IgD-negative memory B cell (primary cell): ENCODE data around the gene HAPLN1. TPM values are rescaled to one million over a fixed set of nuclear protein-coding genes. Genes with fewer than 3 reads are reported as not detected.
A peak's percentile ranks its signal among the peaks of the same experiment; 100 is the strongest.
"Not testable (repeated sequence)": the region's sequence is repeated elsewhere in the genome, so short reads cannot be mapped to it uniquely, and the experiment has no call there.

ENCODE experiments used
- H3K27ac Mint-ChIP-seq, 3 donors: one replicate each; pipeline ENCODE4 v1.8.0; 2020 to 2022; ENCODE audit warnings: mild to moderate bottlenecking in 3 of 3, mixed read lengths in 3 of 3, moderate library complexity in 1 of 3
- H3K27me3 Mint-ChIP-seq: one replicate; pipeline ENCODE4 v1.8.0; 2021; ENCODE audit warnings: mixed read lengths
- H3K36me3 Mint-ChIP-seq: one replicate; pipeline ENCODE4 v1.8.0; 2020; ENCODE audit warnings: mild to moderate bottlenecking, mixed read lengths
- H3K4me1 Mint-ChIP-seq, 3 donors: one replicate each; pipeline ENCODE4 v1.8.0; 2020 to 2022; ENCODE audit warnings: mixed read lengths in 3 of 3, mild to moderate bottlenecking in 1 of 3
- H3K4me3 Mint-ChIP-seq, 4 donors: one replicate each; pipeline ENCODE4 v1.8.0; 2020 to 2022; ENCODE audit warnings: mild to moderate bottlenecking in 4 of 4, mixed read lengths in 4 of 4, moderate library complexity in 3 of 4
- H3K9me3 Mint-ChIP-seq, 3 donors: one replicate each; pipeline ENCODE4 v1.8.0; 2020 to 2021; ENCODE audit warnings: mixed read lengths in 3 of 3, mild to moderate bottlenecking in 1 of 3
- polyA plus RNA-seq: library from polyadenylated mRNA; unstranded; fragments of 300-500 nt; fragmentation: Illumina TruSeq; gene quantifications from one replicate; pipeline ENCODE4 v1.2.3, GENCODE V29; 2021

HAPLN1 gene
- polyA plus RNA-seq, result not detected

GRCh38 chr5:83720836-83721537 lies at the start of gene HAPLN1:
Gene HAPLN1 (minus strand): TSS chr5:83720855. CDS start chr5:83673523, 47,332 bp downstream.
- Mint-ChIP-seq H3K27me3 (peaks cover 34% of the 10 kb centered on the region), H3K4me3 (peak within 1 kb of the TSS in 1 of 4 donors; percentile 87), H3K9me3 (no peaks in the 10 kb centered on the region), H3K4me1 (peaks cover 0 to 5% (median 1%) of the 10 kb centered on the region in 3 donors), H3K36me3 (no peaks in the 10 kb centered on the region), H3K27ac (no peak within 1 kb of the TSS)

GRCh38 chr5:83767409-83767992 lies 46.8 kb upstream of the HAPLN1 start:
- Mint-ChIP-seq H3K27ac (no peak overlapping the region), H3K36me3 (peaks cover 2% of the 10 kb centered on the region), H3K4me3 (no peak overlapping the region), H3K4me1 (no peaks in the 10 kb centered on the region), H3K9me3 (peaks cover 1 to 7% (median 2%) of the 10 kb centered on the region in 3 donors), H3K27me3 (no peaks in the 10 kb centered on the region)

DNA sequence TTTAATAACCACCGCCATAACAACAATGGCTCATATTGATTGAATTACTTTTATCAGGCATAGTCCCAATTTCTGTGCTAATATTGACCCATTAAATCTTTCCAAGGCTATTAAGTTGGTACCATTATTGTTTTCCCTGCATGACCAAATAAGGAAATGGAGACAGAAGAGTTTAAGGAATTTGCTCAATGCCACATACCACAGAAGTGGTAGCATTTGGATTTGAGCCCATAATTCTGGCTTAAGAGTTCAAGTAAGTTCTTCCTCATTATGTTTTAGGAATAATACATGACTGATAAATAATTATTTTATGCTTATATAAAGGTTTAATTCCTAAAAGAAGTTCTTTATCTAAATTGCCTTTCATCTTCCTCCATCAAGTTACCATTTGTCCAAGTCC lies 43.4 kb upstream of the HAPLN1 start:
- no peak overlapping the region for H3K27ac Mint-ChIP-seq
- H3K4me3 Mint-ChIP-seq, result no peak overlapping the region
- no peaks in the 10 kb centered on the region for H3K4me1 Mint-ChIP-seq
- H3K36me3 Mint-ChIP-seq, result peaks cover 2% of the 10 kb centered on the region
- peaks cover 0 to 7% (median 3%) of the 10 kb centered on the region in 3 donors for H3K9me3 Mint-ChIP-seq
- H3K27me3 Mint-ChIP-seq, result no peaks in the 10 kb centered on the region

GRCh38 chr5:83760579-83760978 lies 39.9 kb upstream of the HAPLN1 start:
- H3K36me3 Mint-ChIP-seq, result no peaks in the 10 kb centered on the region
- H3K4me1 Mint-ChIP-seq, result no peaks in the 10 kb centered on the region
- peaks cover 2 to 3% (median 3%) of the 10 kb centered on the region in 3 donors for H3K9me3 Mint-ChIP-seq
- H3K27ac Mint-ChIP-seq, result no peak overlapping the region
- no peaks in the 10 kb centered on the region for H3K27me3 Mint-ChIP-seq
- no peak overlapping the region for H3K4me3 Mint-ChIP-seq

GRCh38 chr5:83752700-83753099 lies 32.0 kb upstream of the HAPLN1 start:
- H3K9me3 Mint-ChIP-seq, result peaks cover 0 to 11% (median 0%) of the 10 kb centered on the region in 3 donors

DNA sequence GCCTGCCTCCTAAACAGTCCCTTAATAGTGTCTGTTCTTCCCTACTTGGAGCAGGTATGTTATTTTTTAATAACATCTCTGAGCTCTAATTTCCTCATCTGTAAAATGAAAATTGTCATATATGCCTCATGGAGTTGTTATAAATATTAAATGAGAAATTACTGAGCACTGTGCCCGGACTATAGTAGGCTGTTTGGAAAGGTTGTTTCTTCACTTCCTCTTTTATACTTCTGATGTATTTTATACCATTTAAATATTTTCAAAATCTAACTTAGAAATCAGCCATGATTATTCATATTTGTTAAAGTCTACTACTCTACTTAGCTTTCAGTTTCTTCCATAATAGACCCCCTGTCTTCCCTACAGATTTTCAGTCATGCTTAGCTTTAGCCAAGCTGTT lies 30.5 kb upstream of the HAPLN1 start:
- H3K27me3 Mint-ChIP-seq, result no peaks in the 10 kb centered on the region
- no peaks in the 10 kb centered on the region for H3K36me3 Mint-ChIP-seq
- H3K4me3 Mint-ChIP-seq, result peak overlapping the region in 1 of 4 donors; percentile 65
- no peak overlapping the region for H3K27ac Mint-ChIP-seq
- H3K4me1 Mint-ChIP-seq, result no peaks in the 10 kb centered on the region
- H3K9me3 Mint-ChIP-seq, result peaks cover 0 to 9% (median 0%) of the 10 kb centered on the region in 3 donors

More at GRCh38 chr5:83752700-83753099, 32.0 kb upstream of the HAPLN1 start:
- H3K36me3 Mint-ChIP-seq, result no peaks in the 10 kb centered on the region
- no peak overlapping the region for H3K27ac Mint-ChIP-seq
- no peaks in the 10 kb centered on the region for H3K27me3 Mint-ChIP-seq
- no peaks in the 10 kb centered on the region for H3K4me1 Mint-ChIP-seq
- no peak overlapping the region for H3K4me3 Mint-ChIP-seq

DNA sequence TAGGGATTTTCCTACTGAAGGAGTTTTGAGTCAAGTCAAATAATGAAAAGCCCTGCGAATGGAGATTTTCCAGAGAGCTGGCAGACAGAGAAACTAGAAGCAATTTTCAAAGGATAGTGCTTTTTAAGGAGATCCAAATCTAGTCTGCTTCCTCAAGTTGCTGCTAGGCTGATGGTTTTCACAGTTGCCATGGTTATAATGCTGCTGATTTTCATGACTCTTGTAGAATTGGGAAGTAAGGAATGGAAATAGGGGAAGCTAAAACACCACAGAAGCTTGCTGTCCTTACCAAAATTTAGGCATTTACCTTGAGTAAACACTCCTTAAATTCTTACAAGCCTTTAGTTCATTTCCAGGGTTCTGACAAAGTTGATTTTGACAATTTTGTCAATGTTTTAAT lies 30.1 kb upstream of the HAPLN1 start:
- H3K27ac Mint-ChIP-seq, result no peak overlapping the region
- no peaks in the 10 kb centered on the region for H3K36me3 Mint-ChIP-seq
- peaks cover 0 to 9% (median 0%) of the 10 kb centered on the region in 3 donors for H3K9me3 Mint-ChIP-seq
- H3K4me1 Mint-ChIP-seq, result no peaks in the 10 kb centered on the region
- H3K27me3 Mint-ChIP-seq, result no peaks in the 10 kb centered on the region
- H3K4me3 Mint-ChIP-seq, result no peak overlapping the region

DNA sequence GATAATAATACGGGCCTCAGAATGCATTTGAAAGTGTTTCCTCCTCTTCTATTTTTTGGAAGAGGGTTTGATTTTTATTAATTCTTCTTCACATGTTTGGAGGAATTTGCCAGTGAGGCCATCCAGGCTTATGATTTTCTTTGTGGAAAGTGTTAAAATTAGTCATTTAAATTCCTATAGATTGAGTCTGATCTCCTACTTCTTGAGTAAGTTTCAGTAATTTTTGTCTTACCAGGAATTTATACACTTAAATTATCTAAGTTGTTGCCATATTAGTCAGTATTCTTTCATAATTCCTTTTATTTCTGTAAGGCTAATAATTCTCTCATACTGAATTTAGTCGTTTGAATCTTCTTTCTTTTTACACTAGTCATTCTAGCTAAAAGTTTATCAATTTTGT lies 25.2 kb upstream of the HAPLN1 start:
- Mint-ChIP-seq H3K27me3 (no peaks in the 10 kb centered on the region), H3K4me1 (peaks cover 2 to 12% (median 2%) of the 10 kb centered on the region in 3 donors), H3K27ac (no peak overlapping the region), H3K4me3 (no peak overlapping the region), H3K9me3 (peaks cover 0 to 13% (median 3%) of the 10 kb centered on the region in 3 donors), H3K36me3 (no peaks in the 10 kb centered on the region)

- H3K4me3 Mint-ChIP-seq, result no peak overlapping the region
- H3K27me3 Mint-ChIP-seq, result no peaks in the 10 kb centered on the region
- peaks cover 6 to 17% (median 8%) of the 10 kb centered on the region in 3 donors for H3K4me1 Mint-ChIP-seq
- H3K9me3 Mint-ChIP-seq, result peaks cover 0 to 12% (median 3%) of the 10 kb centered on the region in 3 donors
- H3K36me3 Mint-ChIP-seq, result no peaks in the 10 kb centered on the region
- no peak overlapping the region for H3K27ac Mint-ChIP-seq
These were observed 24.2 kb upstream of the HAPLN1 start for GRCh38 chr5:83744821-83745220.

DNA sequence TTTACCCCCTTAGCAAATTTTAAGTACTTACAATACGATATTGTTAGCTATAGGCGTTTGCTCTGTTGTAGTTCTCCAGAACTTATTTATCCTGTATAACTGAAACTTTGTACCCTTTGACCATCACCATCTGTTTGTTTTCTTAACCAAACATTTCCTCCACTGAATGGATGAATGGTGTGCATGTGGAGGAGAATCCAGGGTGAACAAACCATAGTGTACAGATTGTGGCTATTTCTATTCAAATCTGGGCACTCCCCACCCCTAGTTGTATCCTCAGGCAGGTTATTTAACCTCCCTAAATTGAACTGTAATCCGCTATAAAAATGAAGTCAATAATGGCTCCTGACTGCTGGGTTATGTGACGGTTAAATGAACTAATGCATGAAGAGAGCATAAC lies 21.4 kb upstream of the HAPLN1 start:
- Mint-ChIP-seq H3K36me3 (peaks cover 2% of the 10 kb centered on the region), H3K27ac (no peak overlapping the region), H3K4me1 (peaks cover 6 to 17% (median 8%) of the 10 kb centered on the region in 3 donors), H3K27me3 (no peaks in the 10 kb centered on the region), H3K9me3 (peaks cover 0 to 4% (median 3%) of the 10 kb centered on the region in 3 donors), H3K4me3 (no peak overlapping the region)

GRCh38 chr5:83741571-83741970 lies 20.9 kb upstream of the HAPLN1 start:
- no peak overlapping the region for H3K4me3 Mint-ChIP-seq
- H3K4me1 Mint-ChIP-seq, result peaks cover 6 to 17% (median 8%) of the 10 kb centered on the region in 3 donors
- peaks cover 0 to 4% (median 3%) of the 10 kb centered on the region in 3 donors for H3K9me3 Mint-ChIP-seq
- H3K27ac Mint-ChIP-seq, result no peak overlapping the region
- no peaks in the 10 kb centered on the region for H3K27me3 Mint-ChIP-seq
- H3K36me3 Mint-ChIP-seq, result peaks cover 2% of the 10 kb centered on the region

DNA sequence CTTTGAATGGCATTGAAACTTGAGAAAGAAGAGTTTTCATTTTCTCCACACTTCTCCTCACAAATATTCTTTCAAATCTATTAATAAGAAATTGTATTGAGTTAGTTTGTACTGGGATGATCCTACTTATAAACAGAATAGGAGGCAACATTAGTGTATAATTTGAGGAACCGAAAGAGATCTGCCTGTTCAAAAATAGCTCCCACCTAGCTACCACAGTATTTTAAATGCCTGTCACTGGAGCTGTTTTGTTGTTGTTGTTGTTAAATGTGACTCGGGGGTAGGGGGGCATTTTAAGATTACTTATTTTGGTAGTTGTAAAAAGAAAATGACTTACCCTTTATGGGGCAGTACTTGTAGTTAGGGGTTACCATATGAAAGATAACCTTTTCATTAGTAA lies 20.1 kb upstream of the HAPLN1 start:
- Mint-ChIP-seq H3K4me1 (peaks cover 6 to 17% (median 12%) of the 10 kb centered on the region in 3 donors), H3K9me3 (peaks cover 2 to 4% (median 3%) of the 10 kb centered on the region in 3 donors), H3K36me3 (peaks cover 2% of the 10 kb centered on the region), H3K4me3 (peak overlapping the region in 2 of 4 donors; percentile 14 to 49), H3K27me3 (no peaks in the 10 kb centered on the region), H3K27ac (no peak overlapping the region)

DNA sequence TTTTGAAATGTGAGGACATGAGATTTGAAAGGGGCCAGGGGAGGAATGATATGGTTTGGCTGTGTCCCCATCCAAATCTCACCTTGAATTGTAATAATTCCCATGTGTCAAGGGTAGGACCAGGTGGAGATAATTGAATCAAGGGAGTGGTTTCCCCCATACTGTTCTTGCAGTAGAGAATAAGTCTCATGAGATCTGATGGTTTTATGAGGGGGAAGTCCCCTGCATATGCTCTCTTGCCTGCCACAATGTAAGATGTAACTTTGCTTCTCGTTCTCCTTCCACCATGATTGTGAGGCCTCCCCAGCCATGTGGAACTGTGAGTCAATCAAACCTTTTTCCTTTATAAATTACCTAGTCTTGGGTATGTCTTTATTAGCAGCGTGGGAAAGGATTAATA lies 15.5 kb upstream of the HAPLN1 start:
- not testable (repeated sequence) for H3K27me3 Mint-ChIP-seq, H3K27ac Mint-ChIP-seq, H3K4me3 Mint-ChIP-seq, H3K9me3 Mint-ChIP-seq, H3K36me3 Mint-ChIP-seq
- H3K4me1 Mint-ChIP-seq, result peaks cover 6 to 12% (median 8%) of the 10 kb centered on the region in 3 donors

GRCh38 chr5:83735058-83735457 lies 14.4 kb upstream of the HAPLN1 start:
- H3K4me3 Mint-ChIP-seq, result not testable (repeated sequence)

GRCh38 chr5:83731638-83732037 lies 11.0 kb upstream of the HAPLN1 start:
- Mint-ChIP-seq H3K4me1 (peaks cover 0 to 4% (median 3%) of the 10 kb centered on the region in 3 donors), H3K27ac (no peak overlapping the region), H3K36me3 (no peaks in the 10 kb centered on the region), H3K27me3 (no peaks in the 10 kb centered on the region), H3K9me3 (peaks cover 6 to 8% (median 6%) of the 10 kb centered on the region in 3 donors), H3K4me3 (no peak overlapping the region)

More at GRCh38 chr5:83735058-83735457, 14.4 kb upstream of the HAPLN1 start:
- H3K9me3 Mint-ChIP-seq, H3K36me3 Mint-ChIP-seq, H3K4me1 Mint-ChIP-seq, H3K27me3 Mint-ChIP-seq, H3K27ac Mint-ChIP-seq: not testable (repeated sequence)

DNA sequence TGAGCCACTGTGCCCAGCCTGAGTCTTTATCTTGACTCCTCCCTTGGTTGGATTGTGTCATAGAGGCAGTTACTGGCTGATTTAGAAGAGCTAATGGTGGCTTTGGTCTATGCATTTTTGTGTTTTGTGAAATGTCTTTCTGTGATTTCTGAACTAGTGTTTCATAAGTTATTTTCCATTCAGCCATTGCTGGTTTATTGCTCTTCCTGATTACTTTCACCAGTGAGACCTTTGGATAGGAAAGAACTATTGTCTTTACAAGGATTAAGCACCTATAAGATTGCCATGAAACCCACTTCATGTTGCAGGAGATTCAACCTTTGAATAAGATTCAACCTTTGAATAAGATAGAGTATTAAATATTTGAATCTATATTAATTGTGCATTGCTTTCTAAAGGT lies 8.7 kb upstream of the HAPLN1 start:
- H3K4me3 Mint-ChIP-seq, result no peak overlapping the region
- H3K36me3 Mint-ChIP-seq, result no peaks in the 10 kb centered on the region
- H3K27me3 Mint-ChIP-seq, result no peaks in the 10 kb centered on the region
- no peak overlapping the region for H3K27ac Mint-ChIP-seq
- peaks cover 2 to 3% (median 2%) of the 10 kb centered on the region in 3 donors for H3K9me3 Mint-ChIP-seq
- peaks cover 0 to 3% (median 0%) of the 10 kb centered on the region in 3 donors for H3K4me1 Mint-ChIP-seq
